OCI-LY3 (cell line): ENCODE measurements around the gene SH2B3.

Experiments used
- EZH2phosphoT487 ChIP-seq: fragments of 200-600 bp; shearing (Covaris generic); IDR thresholded peaks from 2 replicates; pipeline ENCODE4 v1.6.1; 2018; ENCODE audit warnings: antibody characterized with exemption, mixed run types, low read depth
- TF ChIP-seq, protein P1 (sequence below): fragments of 200-600, 300-600 bp; sonication (generic); IDR thresholded peaks from 2 replicates; pipeline ENCODE4 v1.5.1; 2014; ENCODE audit warnings: antibody characterized with exemption, low read length, low read depth

DNA sequence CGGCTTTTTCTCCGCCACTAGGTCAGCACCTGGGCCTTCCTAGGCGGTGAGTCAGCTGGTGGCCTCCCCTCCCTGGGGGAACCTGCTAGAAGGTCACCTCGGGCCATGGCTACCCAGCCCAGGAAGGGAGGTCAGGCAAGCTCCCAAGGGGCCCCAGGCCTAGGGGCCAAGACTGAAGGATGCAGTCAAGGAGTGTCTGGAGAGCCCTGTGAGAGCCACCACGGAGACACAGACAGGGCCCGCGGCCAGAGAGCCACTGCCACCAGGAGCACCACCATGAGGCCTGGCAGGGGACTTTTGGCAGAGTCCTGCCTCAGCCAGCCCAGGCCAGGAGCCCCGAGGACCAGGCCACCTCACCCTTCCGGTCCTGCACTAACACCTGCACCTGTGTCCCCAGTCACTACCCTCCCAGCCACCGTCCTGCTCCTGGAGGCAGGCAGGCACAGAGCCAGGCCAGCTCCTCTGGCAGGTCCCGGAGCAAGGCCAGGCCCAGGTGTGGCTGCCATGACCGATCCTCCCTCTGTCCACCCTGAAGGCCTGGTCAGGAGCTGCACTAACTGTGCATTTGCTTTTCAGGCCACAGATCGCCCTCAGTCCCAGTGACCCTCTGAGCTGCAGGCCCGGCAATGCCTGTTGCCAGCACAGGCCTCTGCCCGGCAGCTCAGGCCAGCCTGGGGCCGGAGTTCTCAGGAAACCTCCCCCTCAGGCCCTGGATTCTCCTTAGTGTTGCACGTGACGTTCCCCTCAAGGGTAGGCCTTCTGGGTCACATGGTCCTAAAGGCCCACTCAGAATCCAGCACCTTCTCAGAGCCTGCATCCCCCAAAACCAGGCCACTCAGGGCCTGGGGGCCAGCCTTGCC is 43.8 kb upstream of the SH2B3 start:
- TF ChIP-seq, protein P1, sequence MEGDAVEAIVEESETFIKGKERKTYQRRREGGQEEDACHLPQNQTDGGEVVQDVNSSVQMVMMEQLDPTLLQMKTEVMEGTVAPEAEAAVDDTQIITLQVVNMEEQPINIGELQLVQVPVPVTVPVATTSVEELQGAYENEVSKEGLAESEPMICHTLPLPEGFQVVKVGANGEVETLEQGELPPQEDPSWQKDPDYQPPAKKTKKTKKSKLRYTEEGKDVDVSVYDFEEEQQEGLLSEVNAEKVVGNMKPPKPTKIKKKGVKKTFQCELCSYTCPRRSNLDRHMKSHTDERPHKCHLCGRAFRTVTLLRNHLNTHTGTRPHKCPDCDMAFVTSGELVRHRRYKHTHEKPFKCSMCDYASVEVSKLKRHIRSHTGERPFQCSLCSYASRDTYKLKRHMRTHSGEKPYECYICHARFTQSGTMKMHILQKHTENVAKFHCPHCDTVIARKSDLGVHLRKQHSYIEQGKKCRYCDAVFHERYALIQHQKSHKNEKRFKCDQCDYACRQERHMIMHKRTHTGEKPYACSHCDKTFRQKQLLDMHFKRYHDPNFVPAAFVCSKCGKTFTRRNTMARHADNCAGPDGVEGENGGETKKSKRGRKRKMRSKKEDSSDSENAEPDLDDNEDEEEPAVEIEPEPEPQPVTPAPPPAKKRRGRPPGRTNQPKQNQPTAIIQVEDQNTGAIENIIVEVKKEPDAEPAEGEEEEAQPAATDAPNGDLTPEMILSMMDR = no peak
- no peak for TF ChIP-seq EZH2phosphoT487
